H9 (cell line): Measurements from ENCODE around the gene ARSG. TPM values are rescaled to one million over a fixed set of nuclear protein-coding genes. Genes with fewer than 3 reads are reported as not detected.

Source experiments
- DNase-seq: peaks from one replicate; pipeline ENCODE4 v3.0.0-alpha.2; 2017
- H2AFZ ChIP-seq: one replicate; pipeline ENCODE4 v1.6.1; 2013; ENCODE audit warnings: mild to moderate bottlenecking, low read length, control low read depth, moderate library complexity
- H2AK5ac ChIP-seq: 2 replicates; pipeline ENCODE4 v1.6.1; 2013; ENCODE audit warnings: low read length, control low read depth, mixed read lengths; ENCODE audit not compliant: insufficient read length
- H2BK120ac ChIP-seq: one replicate; pipeline ENCODE4 v1.6.1; 2013; ENCODE audit warnings: low read depth, mild to moderate bottlenecking, low read length, control low read depth, inconsistent platforms; ENCODE audit not compliant: poor library complexity, severe bottlenecking
- H2BK12ac ChIP-seq: 2 replicates; pipeline ENCODE4 v1.6.1; 2013; ENCODE audit warnings: low read length, control low read depth, mixed read lengths, low read depth; ENCODE audit not compliant: insufficient read length
- H2BK15ac ChIP-seq: 2 replicates; pipeline ENCODE4 v1.6.1; 2013; ENCODE audit warnings: low read depth, low read length, control low read depth
- H2BK20ac ChIP-seq: one replicate; pipeline ENCODE4 v1.6.1; 2013; ENCODE audit warnings: low read depth, mild to moderate bottlenecking, low read length, control low read depth, inconsistent platforms; ENCODE audit not compliant: poor library complexity, severe bottlenecking
- H2BK5ac ChIP-seq: 2 replicates; pipeline ENCODE4 v1.6.1; 2013; ENCODE audit warnings: low read length, control low read depth, mixed read lengths; ENCODE audit not compliant: insufficient read length
- H3K14ac ChIP-seq: 2 replicates; pipeline ENCODE4 v1.6.1; 2013; ENCODE audit warnings: low read length, control low read depth; ENCODE audit not compliant: insufficient read depth
- H3K18ac ChIP-seq: 2 replicates; pipeline ENCODE4 v1.6.1; 2013; ENCODE audit warnings: low read depth, mild to moderate bottlenecking, mixed read lengths, low read length, control low read depth; ENCODE audit not compliant: insufficient read length
- H3K23ac ChIP-seq: 2 replicates; pipeline ENCODE4 v1.6.1; 2013; ENCODE audit warnings: low read length, control low read depth, mixed read lengths, low read depth; ENCODE audit not compliant: insufficient read length
- H3K23me2 ChIP-seq: 2 replicates; pipeline ENCODE4 v1.6.1; 2013; ENCODE audit warnings: low read depth, mild to moderate bottlenecking, mixed read lengths, low read length, control low read depth; ENCODE audit not compliant: insufficient read length, poor library complexity, severe bottlenecking
- H3K27ac ChIP-seq: 2 replicates; pipeline ENCODE4 v1.5.1; 2013; ENCODE audit warnings: low read length, control low read depth, mixed read lengths, low read depth; ENCODE audit not compliant: insufficient read length
- H3K27me3 ChIP-seq: 2 replicates; pipeline ENCODE4 v1.6.1; 2013; ENCODE audit warnings: low read length, control low read depth, inconsistent platforms; ENCODE audit not compliant: insufficient read depth
- H3K4ac ChIP-seq: 2 replicates; pipeline ENCODE4 v1.6.1; 2013; ENCODE audit warnings: low read depth, mild to moderate bottlenecking, control low read depth, inconsistent platforms, low read length, moderate library complexity
- H3K4me1 ChIP-seq: 2 replicates; pipeline ENCODE4 v1.6.1; 2013; ENCODE audit warnings: low read length, control low read depth, inconsistent platforms; ENCODE audit not compliant: insufficient read depth
- H3K4me2 ChIP-seq: 2 replicates; pipeline ENCODE4 v1.6.1; 2013; ENCODE audit warnings: low read length, control low read depth, mixed read lengths; ENCODE audit not compliant: insufficient read length, insufficient read depth
- H3K56ac ChIP-seq: 2 replicates; pipeline ENCODE4 v1.6.1; 2013; ENCODE audit warnings: low read depth, mild to moderate bottlenecking, mixed read lengths, low read length, control low read depth; ENCODE audit not compliant: insufficient read length
- H3K79me1 ChIP-seq: 2 replicates; pipeline ENCODE4 v1.6.1; 2013; ENCODE audit warnings: low read depth, mild to moderate bottlenecking, moderate library complexity, low read length, control low read depth, inconsistent platforms; ENCODE audit not compliant: insufficient read depth, poor library complexity, severe bottlenecking
- H3K79me2 ChIP-seq: 2 replicates; pipeline ENCODE4 v1.6.1; 2013; ENCODE audit warnings: low read length, control low read depth, inconsistent platforms; ENCODE audit not compliant: insufficient read depth
- H3K9ac ChIP-seq: 2 replicates; pipeline ENCODE4 v1.6.1; 2013; ENCODE audit warnings: low read length, control low read depth, mixed read lengths; ENCODE audit not compliant: insufficient read length; ENCODE audit errors: extremely low read depth
- H3K9me3 ChIP-seq: one replicate; pipeline ENCODE4 v1.6.1; 2013; ENCODE audit warnings: low read depth, low read length, inconsistent platforms; ENCODE audit not compliant: control insufficient read depth
- H3T11ph ChIP-seq: one replicate; pipeline ENCODE4 v1.6.1; 2013; ENCODE audit warnings: mild to moderate bottlenecking, low read length, control low read depth, inconsistent platforms
- H4K20me1 ChIP-seq: one replicate; pipeline ENCODE4 v1.6.1; 2013; ENCODE audit not compliant: control insufficient read depth, insufficient read length, insufficient read depth
- H4K5ac ChIP-seq: 2 replicates; pipeline ENCODE4 v1.6.1; 2013; ENCODE audit warnings: low read depth, mild to moderate bottlenecking, mixed read lengths, low read length, control low read depth; ENCODE audit not compliant: insufficient read length
- H4K8ac ChIP-seq: replicated peaks from 2 replicates; pipeline ENCODE4 v1.6.1; 2013; ENCODE audit warnings: low read length, control low read depth, mixed read lengths, low read depth; ENCODE audit not compliant: insufficient read length
- H4K91ac ChIP-seq: 2 replicates; pipeline ENCODE4 v1.6.1; 2013; ENCODE audit warnings: low read depth, mild to moderate bottlenecking, moderate library complexity, mixed read lengths, low read length, control low read depth; ENCODE audit not compliant: insufficient read length
- H3K27ac Mint-ChIP-seq, 3 experiments: 2 replicates in 2 of 3; 3 replicates in 1 of 3; pipeline ENCODE4 v1.8.0; 2020 to 2021; ENCODE audit warnings: mixed read lengths in 3 of 3, mild to moderate bottlenecking in 1 of 3, moderate library complexity in 1 of 3
- H3K27me3 Mint-ChIP-seq: 2 replicates; pipeline ENCODE4 v1.8.0; 2021; ENCODE audit warnings: low read depth, mild to moderate bottlenecking, moderate library complexity, mixed read lengths
- H3K36me3 Mint-ChIP-seq, 3 experiments: 2 replicates in 2 of 3; 3 replicates in 1 of 3; pipeline ENCODE4 v1.8.0; 2020 to 2021; ENCODE audit warnings: low read depth in 3 of 3, mixed read lengths in 3 of 3; ENCODE audit not compliant: insufficient read depth in 1 of 3
- H3K4me1 Mint-ChIP-seq, 2 experiments: 2 replicates each; pipeline ENCODE4 v1.8.0; 2020; ENCODE audit warnings: mixed read lengths in 2 of 2
- H3K4me3 Mint-ChIP-seq, 2 experiments: 2 replicates in 1 of 2; 3 replicates in 1 of 2; pipeline ENCODE4 v1.8.0; 2020 to 2021; ENCODE audit warnings: mild to moderate bottlenecking in 2 of 2, mixed read lengths in 2 of 2, moderate library complexity in 1 of 2
- H3K9me3 Mint-ChIP-seq, 2 experiments: 2 replicates in 1 of 2; 3 replicates in 1 of 2; pipeline ENCODE4 v1.8.0; 2020; ENCODE audit warnings: mild to moderate bottlenecking in 2 of 2, mixed read lengths in 2 of 2, moderate library complexity in 1 of 2
- WGBS: extraction: QIAGEN DNeasy Blood & Tissue Kit; methylation state at CpG from one replicate; pipeline ENCODE4 v1.1.7; 2013; ENCODE audit warnings: missing lambda C conversion rate, low lambda C conversion rate, mixed read lengths; ENCODE audit not compliant: insufficient read length; ENCODE audit errors: extremely low coverage; 5-methylcytosine and 5-hydroxymethylcytosine counted together
- total RNA-seq: library from RNA; stranded (reverse); gene quantifications from 2 replicates; pipeline ENCODE4 v1.2.1, GENCODE V29; 2021
- TF ChIP-seq, protein P1 (sequence below): fragments of 200-600 bp; sonication (generic); conservative IDR thresholded peaks from 3 replicates; pipeline ENCODE4 v1.8.0; 2021; ENCODE audit warnings: antibody characterized with exemption, mild to moderate bottlenecking

ARSG gene
- total RNA-seq, 1 experiment from 2014 or later, result 3.6 TPM

DNA sequence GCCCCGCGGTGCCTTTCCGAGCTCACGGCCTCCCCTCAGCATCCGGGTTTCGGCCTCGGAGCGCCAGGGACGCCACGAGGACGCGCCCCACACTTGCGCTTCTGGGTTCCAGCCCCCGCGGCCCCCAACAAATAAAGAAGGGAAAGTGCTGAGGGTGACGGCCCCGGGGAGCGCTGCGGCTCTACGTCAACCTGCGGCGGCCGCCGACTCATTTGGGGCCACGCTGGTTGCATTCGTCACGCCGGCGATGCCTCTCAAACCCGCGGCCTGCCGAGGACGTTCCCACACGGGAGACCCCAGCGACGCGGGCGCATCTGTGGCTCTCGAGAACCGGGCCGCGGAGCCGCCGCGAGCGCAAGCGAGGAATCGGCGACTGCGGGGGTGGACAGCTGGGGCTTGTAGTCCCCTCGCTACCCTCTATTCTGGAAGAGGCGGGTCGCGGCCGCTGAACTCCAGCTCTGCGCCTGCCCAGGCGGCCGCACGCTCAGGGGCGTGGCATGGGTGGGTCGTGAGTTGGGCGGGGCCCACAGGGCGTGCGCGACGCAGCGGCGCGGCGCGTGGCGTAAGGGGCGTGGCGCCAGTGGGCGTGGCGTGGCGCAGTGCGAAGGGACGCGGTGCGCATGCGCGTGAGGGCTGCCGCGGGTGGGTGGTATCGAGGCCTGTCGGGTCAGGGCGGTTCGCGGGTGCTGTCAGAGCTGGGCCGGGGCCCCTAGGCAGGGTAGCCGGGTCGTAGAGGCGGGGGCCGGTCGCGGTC lies 43.7 kb upstream of the ARSG start, which contains the start of gene AMZ2:
Gene AMZ2, plus strand, starts transcription at position 599 of the 754 bp plus-strand sequence. CDS start 2,145 bp downstream, outside the sequence.
- no peak within 1 kb of the TSS for H2BK120ac ChIP-seq
- H2AFZ ChIP-seq, result no peak within 1 kb of the TSS
- peaks cover 2 to 22% (median 19%) of the 10 kb centered on the region in 3 experiments; a peak in 6 of 7 replicates for H3K36me3 Mint-ChIP-seq

More for the DNA sequence above, 43.7 kb upstream of the ARSG start, which contains the start of gene AMZ2:
- no peak within 1 kb of the TSS for H3T11ph ChIP-seq
- H4K20me1 ChIP-seq, result peaks cover 3% of the 10 kb centered on the region
- H4K5ac ChIP-seq, result no peak within 1 kb of the TSS
- H4K8ac ChIP-seq, result no peak within 1 kb of the TSS
- H3K79me1 ChIP-seq, result no peaks in the 10 kb centered on the region
- H2BK5ac ChIP-seq, result no peak within 1 kb of the TSS
- H3K27me3 Mint-ChIP-seq, result no peaks in the 10 kb centered on the region; the same call in 1 of the 2 replicates
- H3K9me3 ChIP-seq, result no peaks in the 10 kb centered on the region
- H2BK15ac ChIP-seq, result no peak within 1 kb of the TSS
- H3K23me2 ChIP-seq, result no peaks in the 10 kb centered on the region
- H3K56ac ChIP-seq, result no peak within 1 kb of the TSS
- no peaks in the 10 kb centered on the region for H3K79me2 ChIP-seq
- TF ChIP-seq, protein P1, sequence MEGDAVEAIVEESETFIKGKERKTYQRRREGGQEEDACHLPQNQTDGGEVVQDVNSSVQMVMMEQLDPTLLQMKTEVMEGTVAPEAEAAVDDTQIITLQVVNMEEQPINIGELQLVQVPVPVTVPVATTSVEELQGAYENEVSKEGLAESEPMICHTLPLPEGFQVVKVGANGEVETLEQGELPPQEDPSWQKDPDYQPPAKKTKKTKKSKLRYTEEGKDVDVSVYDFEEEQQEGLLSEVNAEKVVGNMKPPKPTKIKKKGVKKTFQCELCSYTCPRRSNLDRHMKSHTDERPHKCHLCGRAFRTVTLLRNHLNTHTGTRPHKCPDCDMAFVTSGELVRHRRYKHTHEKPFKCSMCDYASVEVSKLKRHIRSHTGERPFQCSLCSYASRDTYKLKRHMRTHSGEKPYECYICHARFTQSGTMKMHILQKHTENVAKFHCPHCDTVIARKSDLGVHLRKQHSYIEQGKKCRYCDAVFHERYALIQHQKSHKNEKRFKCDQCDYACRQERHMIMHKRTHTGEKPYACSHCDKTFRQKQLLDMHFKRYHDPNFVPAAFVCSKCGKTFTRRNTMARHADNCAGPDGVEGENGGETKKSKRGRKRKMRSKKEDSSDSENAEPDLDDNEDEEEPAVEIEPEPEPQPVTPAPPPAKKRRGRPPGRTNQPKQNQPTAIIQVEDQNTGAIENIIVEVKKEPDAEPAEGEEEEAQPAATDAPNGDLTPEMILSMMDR, result no peak
- WGBS, result no CpG with 5 or more reads among the region's 97 CpGs
- H3K4me2 ChIP-seq, result peak within 1 kb of the TSS; percentile 67
- H3K9me3 Mint-ChIP-seq, result no peaks in the 10 kb centered on the region
- no peak within 1 kb of the TSS for H3K27ac ChIP-seq
- peaks cover 12 to 13% of the 10 kb centered on the region in 2 experiments for H3K4me1 Mint-ChIP-seq
- no peak within 1 kb of the TSS for H2BK20ac ChIP-seq
- H4K91ac ChIP-seq, result no peak within 1 kb of the TSS
- H2BK12ac ChIP-seq, result no peak within 1 kb of the TSS
- DNase-seq, result peak; percentile 95
- H3K23ac ChIP-seq, result no peak within 1 kb of the TSS
- peak within 1 kb of the TSS; percentile 69 for H3K14ac ChIP-seq
- H3K27ac Mint-ChIP-seq, result peak within 1 kb of the TSS; percentile 38 to 96 (median 91); a peak in 4 of 7 replicates
- no peak within 1 kb of the TSS for H2AK5ac ChIP-seq
- no peaks in the 10 kb centered on the region for H3K27me3 ChIP-seq
- H3K4me3 Mint-ChIP-seq, result peak within 1 kb of the TSS; percentile 94 to 95
- peak within 1 kb of the TSS; percentile 85 for H3K18ac ChIP-seq
- no peak within 1 kb of the TSS for H3K4ac ChIP-seq
- H3K9ac ChIP-seq, result peak within 1 kb of the TSS; percentile 48
- H3K4me1 ChIP-seq, result no peaks in the 10 kb centered on the region
